Activated CD4-positive, CD25-positive, alpha-beta regulatory T cell treated with anti-CD3 and anti-CD28 coated beads, Interleukin-2, amount 50 U/mL, for 24 hours (primary cell): ENCODE data around the gene KIR2DL1.
"Not testable (repeated sequence)": the region's sequence is repeated elsewhere in the genome, so short reads cannot be mapped to it uniquely, and the experiment has no call there.

Experiments used
- ATAC-seq, 2 donors: fragments of 150-1000 bp; cut with Tn5 transposase; one replicate each; pipeline ENCODE4 v1.10.0; 2021; ENCODE audit warnings: mild to moderate bottlenecking in 1 of 2, moderate library complexity in 1 of 2

KIR2DL1 gene

GRCh38 chr19:54769646-54770045, at the start of gene KIR2DL1:
Gene KIR2DL1 (plus strand): TSS chr19:54769793. CDS start chr19:54769851, 58 bp downstream.
- ATAC-seq: not testable (repeated sequence)

DNA sequence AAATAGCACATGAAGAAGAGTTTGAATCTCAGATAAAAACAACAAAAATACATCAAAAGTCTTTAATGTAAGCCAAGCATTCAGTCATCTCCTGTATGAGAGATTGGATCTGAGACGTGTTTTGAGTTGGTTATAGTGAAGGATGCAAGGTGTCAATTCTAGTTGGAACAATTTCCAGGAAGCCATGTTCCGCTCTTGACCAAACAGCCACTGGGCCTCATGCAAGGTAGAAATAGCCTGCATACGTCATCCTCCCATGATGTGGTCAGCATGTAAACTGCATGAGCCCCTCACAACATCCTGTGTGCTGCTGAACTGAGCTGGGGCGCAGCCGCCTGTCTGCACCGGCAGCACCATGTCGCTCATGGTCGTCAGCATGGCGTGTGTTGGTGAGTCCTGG, 45.5 kb upstream of the KIR2DL1 start, which contains the start of gene KIR3DL3:
Gene KIR3DL3 (plus strand): TSS at position 301 of the 400 bp plus-strand sequence. CDS start 55 bp downstream, at position 356.
- no peak for ATAC-seq

DNA sequence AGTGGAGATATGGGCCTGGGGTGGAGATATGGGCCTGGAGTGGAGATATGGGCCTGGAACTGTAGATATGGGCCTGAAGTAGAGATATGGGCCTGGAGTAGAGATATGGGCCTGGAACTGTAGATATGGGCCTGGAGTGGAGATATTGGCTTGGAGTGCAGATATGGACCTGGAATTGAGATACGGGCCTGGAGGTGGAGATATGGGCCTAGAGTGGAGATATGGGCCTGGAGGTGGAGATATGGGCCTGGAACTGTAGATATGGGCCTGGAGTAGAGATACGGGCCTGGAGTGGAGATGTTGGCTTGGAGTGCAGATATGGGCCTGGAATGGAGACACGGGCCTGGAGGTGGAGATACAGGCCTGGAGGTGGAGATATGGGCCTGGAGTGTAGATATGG, 44.9 kb upstream of the KIR2DL1 start:
- no peak for ATAC-seq

DNA sequence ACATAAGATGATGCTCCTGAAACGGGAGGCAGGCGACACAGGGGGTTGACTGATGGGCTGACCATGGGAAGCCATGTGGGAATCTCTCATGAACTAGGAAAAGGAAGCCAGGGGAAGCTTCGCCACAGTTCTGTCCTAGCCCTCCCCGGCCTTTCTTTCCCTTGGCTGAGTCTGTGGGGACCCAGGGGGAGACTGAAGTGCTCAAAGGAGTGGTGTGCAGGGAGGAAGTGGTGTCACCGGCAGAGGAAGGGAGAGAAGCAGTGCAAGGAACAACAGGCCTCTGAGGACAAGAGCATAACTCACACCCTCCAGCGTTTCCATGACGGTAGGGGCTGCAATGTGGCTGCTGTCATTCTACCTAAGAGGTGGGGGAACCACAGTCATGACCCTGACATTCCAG, 44.3 kb upstream of the KIR2DL1 start:
- no peak for ATAC-seq

DNA sequence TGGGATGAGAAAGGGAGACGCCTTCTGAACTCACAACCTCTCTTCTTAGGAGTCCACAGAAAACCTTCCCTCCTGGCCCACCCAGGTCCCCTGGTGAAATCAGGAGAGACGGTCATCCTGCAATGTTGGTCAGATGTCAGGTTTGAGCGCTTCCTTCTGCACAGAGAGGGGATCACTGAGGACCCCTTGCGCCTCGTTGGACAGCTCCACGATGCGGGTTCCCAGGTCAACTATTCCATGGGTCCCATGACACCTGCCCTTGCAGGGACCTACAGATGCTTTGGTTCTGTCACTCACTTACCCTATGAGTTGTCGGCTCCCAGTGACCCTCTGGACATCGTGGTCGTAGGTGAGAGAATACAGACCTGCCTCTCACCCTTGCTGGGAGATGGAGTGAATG, 42.0 kb upstream of the KIR2DL1 start:
- ATAC-seq: no peak

DNA sequence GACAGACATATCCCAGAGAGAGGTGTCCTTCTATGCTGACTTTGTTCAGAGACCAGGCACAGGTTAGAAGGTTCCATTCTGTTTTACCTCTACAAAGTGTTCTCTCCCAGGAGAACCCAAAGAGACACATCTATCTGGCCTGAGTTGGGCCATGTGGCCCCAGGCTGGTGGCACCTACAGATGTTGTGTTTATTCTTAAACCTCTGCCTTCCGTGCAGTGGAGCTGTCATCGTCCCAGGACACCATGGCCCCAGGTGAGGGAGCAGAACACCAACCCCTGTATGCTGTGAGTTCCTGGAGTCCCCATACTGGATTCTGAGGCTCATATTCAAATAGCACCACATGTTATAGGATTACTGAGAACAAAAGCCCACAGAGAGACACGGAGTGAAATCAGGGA, 41.4 kb upstream of the KIR2DL1 start:
- no peak for ATAC-seq

GRCh38 chr19:54729416-54730188, 40.0 kb upstream of the KIR2DL1 start:
- no peak for ATAC-seq

GRCh38 chr19:54731191-54731590, 38.4 kb upstream of the KIR2DL1 start:
- ATAC-seq: no peak

DNA sequence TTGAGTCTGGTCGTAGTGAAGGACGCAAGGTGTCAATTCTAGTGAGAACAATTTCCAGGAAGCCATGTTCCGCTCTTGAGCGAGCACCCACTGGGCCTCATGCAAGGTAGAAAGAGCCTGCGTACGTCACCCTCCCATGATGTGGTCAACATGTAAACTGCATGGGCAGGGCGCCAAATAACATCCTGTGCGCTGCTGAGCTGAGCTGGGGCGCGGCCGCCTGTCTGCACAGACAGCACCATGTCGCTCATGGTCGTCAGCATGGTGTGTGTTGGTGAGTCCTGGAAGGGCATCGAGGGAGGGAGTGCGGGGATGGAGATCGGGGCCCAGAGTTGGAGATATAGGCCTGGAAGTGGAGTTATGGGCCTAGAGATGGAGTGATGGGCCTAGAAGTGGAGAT, 31.3 kb upstream of the KIR2DL1 start, which contains the start of gene KIR2DL3:
Gene KIR2DL3 (plus strand): TSS at position 208 of the 400 bp plus-strand sequence. CDS start 33 bp downstream, at position 241.
- not testable (repeated sequence) for ATAC-seq

DNA sequence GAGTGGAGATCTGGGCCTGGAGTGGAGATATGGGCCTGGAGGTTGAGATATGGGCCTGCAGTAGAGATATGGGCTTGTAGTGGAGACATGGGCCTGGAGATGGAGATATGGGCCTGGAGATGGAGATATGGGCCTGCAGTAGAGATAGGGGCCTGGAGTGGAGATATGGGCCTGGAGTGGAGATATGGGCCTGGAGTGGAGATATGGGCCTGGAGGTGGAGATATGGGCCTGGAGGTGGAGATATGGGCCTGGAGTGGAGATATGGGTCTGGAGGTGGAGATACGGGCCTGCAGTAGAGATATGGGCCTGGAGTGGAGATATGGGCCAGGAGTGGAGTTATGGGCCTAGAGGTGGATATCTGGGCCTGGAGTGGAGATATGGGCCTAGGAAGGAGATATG, 30.9 kb upstream of the KIR2DL1 start:
- ATAC-seq: no peak

DNA sequence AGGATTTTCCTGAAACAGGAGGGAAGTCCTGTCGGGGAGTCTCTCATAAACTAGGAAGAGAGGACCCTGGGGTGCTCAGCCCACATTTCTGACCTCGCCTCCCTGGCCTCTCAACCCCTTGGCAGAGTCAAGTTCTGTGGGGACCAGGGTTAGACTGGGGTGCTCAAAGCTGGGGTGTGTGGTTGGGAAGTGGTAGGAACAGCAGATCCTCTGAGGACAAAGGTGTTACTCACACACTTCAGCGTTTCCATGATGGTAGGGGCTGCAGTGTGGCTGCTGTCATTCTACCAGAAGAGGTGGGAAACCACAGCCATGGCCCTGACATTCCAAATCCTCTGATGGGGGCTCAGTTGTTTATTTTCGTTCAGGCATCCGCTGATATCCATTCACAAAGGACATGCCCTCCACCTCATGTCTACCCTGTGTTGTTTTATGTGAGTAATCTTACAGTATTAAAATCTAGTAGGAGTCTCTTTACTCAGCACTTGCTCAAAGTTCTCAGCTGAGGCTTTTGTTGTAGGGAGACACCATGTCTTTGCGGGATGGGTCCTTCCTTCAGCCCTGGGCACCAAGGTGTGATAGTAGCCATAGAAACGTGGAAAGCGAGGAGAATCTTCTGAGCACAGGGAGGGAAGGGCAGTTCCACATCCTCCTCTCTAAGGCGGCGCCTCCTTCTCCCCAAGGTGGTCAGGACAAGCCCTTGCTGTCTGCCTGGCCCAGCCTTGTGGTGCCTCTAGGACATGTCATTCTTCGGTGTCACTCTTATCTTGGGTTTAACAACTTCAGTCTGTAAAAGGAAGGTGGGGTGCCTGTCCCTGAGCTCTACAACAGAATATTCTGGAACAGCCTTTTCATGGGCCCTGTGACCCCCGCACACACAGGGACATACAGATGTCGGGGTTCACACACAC, 29.8 kb upstream of the KIR2DL1 start:
- ATAC-seq: no peak

DNA sequence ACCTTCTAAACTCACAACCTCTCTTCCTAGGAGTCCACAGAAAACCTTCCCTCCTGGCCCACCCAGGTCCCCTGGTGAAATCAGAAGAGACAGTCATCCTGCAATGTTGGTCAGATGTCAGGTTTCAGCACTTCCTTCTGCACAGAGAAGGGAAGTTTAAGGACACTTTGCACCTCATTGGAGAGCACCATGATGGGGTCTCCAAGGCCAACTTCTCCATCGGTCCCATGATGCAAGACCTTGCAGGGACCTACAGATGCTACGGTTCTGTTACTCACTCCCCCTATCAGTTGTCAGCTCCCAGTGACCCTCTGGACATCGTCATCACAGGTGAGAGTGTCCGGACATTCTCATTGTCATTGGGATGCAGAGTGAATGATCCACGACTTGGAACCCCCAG, 27.6 kb upstream of the KIR2DL1 start:
- ATAC-seq: not testable (repeated sequence)

DNA sequence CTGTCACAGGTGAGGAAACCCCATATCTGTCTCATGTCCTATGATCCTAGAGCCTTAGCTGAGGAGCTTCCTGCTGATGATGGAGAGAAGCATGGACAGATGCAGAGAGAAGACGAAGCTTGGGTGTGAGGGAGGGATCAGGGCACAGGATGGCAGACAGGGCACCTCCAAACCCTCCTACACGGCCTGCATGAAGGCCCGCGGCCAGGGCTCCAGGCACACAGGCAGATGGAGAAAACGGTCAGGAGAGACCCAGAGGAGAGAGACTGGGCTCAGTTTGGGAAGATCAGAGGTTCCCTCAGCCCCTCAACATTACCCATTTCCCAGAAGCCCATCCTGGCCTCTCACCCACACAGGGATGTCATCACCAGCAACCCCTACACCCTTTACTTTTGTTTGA, 25.5 kb upstream of the KIR2DL1 start:
- ATAC-seq: not testable (repeated sequence)

GRCh38 chr19:54747614-54748322, 21.8 kb upstream of the KIR2DL1 start:
- not testable (repeated sequence) for ATAC-seq

GRCh38 chr19:54750276-54750675, 19.3 kb upstream of the KIR2DL1 start:
- ATAC-seq: not testable (repeated sequence)

GRCh38 chr19:54756204-54757110, 13.1 kb upstream of the KIR2DL1 start:
- not testable (repeated sequence) for ATAC-seq

GRCh38 chr19:54758577-54758976, 11.0 kb upstream of the KIR2DL1 start:
- not testable (repeated sequence) for ATAC-seq

- ATAC-seq: not testable (repeated sequence)
These were observed 5.4 kb upstream of the KIR2DL1 start for GRCh38 chr19:54764219-54764618.

DNA sequence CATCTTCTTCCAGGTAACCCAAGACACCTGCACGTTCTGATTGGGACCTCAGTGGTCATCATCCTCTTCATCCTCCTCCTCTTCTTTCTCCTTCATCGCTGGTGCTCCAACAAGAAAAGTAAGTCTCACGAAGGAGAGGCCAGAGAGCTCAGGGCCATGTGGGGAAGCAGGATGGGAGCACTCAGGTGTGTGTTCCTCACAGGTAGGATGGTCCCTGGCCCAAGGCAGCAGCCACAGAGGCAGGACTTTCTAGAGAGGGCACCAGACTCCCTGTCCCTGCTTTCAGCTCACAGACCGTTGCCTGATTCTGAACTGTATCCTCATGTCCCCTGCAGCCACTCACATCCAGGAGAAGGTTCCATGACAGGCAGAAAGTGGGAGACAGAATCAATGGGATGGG, 3.1 kb upstream of the KIR2DL1 start:
- not testable (repeated sequence) for ATAC-seq

DNA sequence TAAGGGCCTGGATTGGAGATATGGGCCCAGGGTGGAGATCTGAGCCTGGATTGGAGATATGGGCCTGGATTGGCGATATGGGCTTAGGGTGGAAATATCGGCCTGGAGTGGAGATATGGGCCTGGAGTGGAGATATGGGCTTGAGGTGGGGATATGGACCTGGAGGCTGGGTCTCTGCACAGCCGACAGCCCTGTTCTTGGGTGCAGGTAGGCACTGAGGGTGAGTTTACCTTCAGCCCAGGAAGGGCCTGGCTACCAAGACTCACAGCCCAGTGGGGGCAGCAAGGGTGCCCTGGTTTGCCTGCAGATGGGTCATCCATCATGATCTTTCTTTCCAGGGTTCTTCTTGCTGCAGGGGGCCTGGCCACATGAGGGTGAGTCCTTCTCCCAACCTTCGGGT, 918 bp downstream of the KIR2DL1 start:
- ATAC-seq: not testable (repeated sequence)
